GM12891 (cell line): ENCODE measurements around the gene SECISBP2.

Source experiments
- POLR2A ChIP-seq: IDR thresholded peaks from 2 replicates; pipeline ENCODE4 v1.6.1; 2011; ENCODE audit warnings: low read depth, low read length, control low read depth
- POLR2AphosphoS5 ChIP-seq: IDR thresholded peaks from 2 replicates; pipeline ENCODE4 v1.6.1; 2011; ENCODE audit warnings: low read depth, low read length, control low read depth
- SPI1 ChIP-seq: IDR thresholded peaks from 2 replicates; pipeline ENCODE4 v1.6.1; 2011; ENCODE audit warnings: low read depth, low read length, control low read depth
- TAF1 ChIP-seq: IDR thresholded peaks from 2 replicates; pipeline ENCODE4 v1.6.1; 2011; ENCODE audit warnings: low read depth, low read length, control low read depth

- TF ChIP-seq POLR2AphosphoS5, result no peak
- TF ChIP-seq POLR2A, result no peak
- TF ChIP-seq SPI1, result no peak
- TF ChIP-seq TAF1, result no peak
Observed at GRCh38 chr9:89347651-89348050, 29.4 kb downstream of the SECISBP2 start.
